Fibroblast of villous mesenchyme (primary cell): Measurements from ENCODE around the gene CPN1. TPM values are rescaled to one million over a fixed set of nuclear protein-coding genes. Genes with fewer than 3 reads are reported as not detected.

Experiments
- DNase-seq: peaks from one replicate; pipeline ENCODE4 v3.0.0-alpha.2; 2010; ENCODE audit warnings: low read depth
- H3K4me3 ChIP-seq: 2 replicates; pipeline ENCODE4 v1.5.1; 2011; ENCODE audit warnings: low read depth, mild to moderate bottlenecking, low read length
- total RNA-seq: library from RNA; depleted of rRNA; stranded (reverse); fragments of >200 nt; gene quantifications from 2 replicates; pipeline ENCODE4 v1.2.3, GENCODE V29; 2012
- TF ChIP-seq, protein P1 (sequence below): IDR thresholded peaks from 2 replicates; pipeline ENCODE4 v1.5.1; 2012; ENCODE audit warnings: low read depth, mild to moderate bottlenecking, low read length; ENCODE audit not compliant: insufficient read depth

Gene CPN1
- total RNA-seq, 1 donor: not detected

DNA sequence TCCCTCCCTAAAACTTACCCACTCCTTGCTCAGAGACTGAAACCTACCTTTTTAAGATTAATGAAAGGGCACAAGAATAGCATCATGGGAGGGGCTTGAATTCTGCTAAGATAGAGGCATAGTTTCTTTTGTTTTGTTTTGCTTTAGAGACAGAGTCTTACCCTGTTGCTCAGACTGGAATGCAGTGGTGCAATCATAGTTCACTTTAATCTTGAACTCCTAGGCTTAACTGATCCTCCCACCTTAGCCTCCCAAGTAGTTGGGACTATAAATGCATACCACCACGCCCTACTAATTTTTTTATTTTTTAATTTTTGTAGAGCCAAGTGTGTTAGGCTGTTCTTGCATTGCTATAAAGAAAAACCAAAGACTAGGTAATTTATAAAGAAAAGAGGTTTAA, 54.3 kb downstream of the CPN1 start:
- TF ChIP-seq, protein P1, sequence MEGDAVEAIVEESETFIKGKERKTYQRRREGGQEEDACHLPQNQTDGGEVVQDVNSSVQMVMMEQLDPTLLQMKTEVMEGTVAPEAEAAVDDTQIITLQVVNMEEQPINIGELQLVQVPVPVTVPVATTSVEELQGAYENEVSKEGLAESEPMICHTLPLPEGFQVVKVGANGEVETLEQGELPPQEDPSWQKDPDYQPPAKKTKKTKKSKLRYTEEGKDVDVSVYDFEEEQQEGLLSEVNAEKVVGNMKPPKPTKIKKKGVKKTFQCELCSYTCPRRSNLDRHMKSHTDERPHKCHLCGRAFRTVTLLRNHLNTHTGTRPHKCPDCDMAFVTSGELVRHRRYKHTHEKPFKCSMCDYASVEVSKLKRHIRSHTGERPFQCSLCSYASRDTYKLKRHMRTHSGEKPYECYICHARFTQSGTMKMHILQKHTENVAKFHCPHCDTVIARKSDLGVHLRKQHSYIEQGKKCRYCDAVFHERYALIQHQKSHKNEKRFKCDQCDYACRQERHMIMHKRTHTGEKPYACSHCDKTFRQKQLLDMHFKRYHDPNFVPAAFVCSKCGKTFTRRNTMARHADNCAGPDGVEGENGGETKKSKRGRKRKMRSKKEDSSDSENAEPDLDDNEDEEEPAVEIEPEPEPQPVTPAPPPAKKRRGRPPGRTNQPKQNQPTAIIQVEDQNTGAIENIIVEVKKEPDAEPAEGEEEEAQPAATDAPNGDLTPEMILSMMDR: no peak
- H3K4me3 ChIP-seq: no peak overlapping the region
- no peak for DNase-seq

DNA sequence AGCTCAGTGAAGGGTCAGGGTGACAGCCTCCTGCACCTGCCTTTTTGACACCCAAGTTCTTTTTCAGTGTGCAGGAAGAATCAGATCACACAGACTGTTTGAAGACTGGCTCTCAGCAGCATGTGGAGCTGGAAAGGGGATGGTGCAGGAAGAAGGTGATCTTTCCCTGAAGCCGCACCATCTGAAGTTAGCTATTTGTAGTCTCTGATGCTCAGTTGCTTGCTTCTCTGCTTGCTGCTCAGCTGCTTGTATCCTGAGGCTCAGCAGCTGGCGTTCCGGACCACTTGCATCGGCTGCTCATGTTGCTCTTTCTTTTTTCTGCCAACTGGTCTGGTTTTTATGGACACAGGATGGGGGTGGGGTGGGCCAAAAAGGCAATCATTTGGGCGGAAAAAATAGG, 56.1 kb downstream of the CPN1 start:
- H3K4me3 ChIP-seq: no peak overlapping the region
- TF ChIP-seq, protein P1: no peak
- DNase-seq: no peak

DNA sequence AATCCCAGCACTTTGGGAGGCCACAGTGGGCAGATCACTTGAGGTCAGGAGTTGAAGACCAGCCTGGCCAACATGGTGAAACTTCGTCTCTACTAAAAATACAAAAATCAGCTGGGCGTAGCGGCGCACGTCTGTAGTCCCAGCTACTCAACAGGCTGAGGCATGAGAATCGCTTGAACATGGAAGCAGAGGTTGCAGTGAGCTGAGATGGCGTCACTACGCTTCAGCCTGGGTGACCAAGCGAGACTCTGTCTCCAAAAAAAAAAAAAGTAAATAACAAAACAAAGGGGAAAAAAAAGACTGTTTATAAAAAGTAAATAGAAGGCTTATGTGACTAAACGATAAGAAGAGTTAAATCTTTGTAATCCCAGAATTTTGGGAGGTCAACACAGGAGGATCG, 56.9 kb downstream of the CPN1 start:
- TF ChIP-seq, protein P1: no peak
- DNase-seq: no peak
- no peak overlapping the region for H3K4me3 ChIP-seq

DNA sequence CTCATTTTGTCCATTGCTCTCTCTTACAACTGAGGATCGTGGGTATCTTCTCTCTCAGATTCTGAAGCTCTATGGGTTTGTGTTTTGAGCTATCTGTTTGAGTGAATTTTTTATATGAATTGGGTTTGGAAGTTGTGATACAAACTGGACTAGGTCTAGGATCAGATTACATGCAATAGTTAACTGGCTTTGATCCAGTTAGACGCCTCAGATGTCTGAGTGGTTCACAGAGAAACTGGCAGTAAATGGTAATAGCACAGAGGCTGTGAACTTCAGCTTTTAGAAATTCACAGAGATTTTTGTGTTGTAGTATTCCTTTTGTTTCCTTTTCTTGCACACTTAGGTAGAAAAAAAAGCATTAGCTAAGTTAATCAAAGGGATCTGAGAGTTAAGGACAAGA, 59.3 kb downstream of the CPN1 start:
- H3K4me3 ChIP-seq: no peak overlapping the region
- no peak for DNase-seq
- TF ChIP-seq, protein P1: no peak

DNA sequence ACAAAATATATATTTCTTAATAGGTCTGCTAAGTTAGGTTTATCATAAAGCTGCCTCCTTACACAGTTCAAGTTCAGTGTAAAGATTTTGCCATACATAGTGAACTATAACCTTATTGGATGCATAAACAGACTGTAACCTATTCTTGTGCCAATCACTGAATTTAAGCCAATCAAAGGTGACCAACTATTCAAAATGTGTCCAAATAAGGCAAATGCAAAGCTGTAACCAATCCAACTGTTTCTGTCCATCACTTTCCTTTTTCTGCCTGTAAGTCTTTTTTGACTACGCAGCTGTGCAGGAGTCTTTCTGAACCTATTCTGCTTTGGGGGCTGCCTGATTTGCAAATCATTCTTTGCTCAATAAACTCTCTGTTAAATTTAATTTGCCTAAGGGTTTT, 60.3 kb downstream of the CPN1 start:
- DNase-seq: no peak
- TF ChIP-seq, protein P1: no peak
- H3K4me3 ChIP-seq: no peak overlapping the region

DNA sequence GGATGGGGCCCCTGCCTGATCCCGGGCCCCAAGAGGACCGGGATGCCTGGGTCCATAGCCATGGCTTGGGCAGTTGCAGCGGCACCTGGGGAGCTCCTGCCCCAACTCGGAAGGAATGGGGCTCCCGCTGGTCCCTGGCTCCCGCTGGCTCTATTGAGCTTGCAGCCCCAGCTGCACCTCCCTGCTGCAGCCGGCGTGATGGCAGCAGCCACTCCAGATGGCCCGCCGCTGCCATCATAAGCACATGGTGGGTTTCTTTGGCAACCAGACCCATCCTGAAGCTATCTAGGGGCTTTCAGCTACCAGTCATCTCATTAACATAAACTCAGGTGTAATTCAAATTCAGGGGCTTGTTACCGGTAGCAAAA, 60.8 kb downstream of the CPN1 start:
- TF ChIP-seq, protein P1: no peak
- no peak for DNase-seq
- no peak overlapping the region for H3K4me3 ChIP-seq

DNA sequence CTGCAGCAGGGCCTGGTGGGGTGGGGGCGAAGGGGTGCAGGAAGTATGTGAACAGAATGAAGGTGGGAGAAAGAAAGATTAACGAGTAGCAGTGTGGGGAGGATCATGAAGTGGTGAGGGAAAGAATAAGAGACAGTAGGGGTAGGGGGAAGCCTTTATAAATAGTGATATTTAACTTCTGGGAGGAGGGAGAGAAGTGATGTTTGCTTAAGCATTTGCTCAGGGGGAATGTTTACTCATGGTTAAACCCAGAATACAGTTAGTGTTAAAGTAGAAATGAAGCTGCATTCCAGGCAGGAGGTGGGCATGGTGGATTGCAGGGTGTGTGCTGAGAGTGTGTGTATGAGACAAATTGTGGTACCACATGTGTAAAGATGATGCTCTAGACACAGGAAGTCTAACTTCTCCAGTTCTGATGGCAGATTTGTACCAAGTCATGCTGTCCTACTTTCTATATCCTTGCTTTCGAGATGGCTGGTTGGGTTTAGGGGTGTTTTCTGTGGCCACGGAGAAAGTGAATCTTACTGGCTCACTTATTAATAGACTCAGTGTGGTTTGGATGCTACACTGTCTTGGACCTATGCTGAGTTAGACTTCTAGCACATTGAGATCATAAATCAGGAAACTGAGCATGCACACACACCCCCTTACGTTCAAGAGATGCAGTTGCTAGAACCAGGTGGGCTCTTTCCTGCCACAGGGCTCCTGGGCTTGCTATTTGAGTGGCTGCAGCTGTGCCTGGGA, 61.4 kb downstream of the CPN1 start:
- no peak overlapping the region for H3K4me3 ChIP-seq
- DNase-seq: no peak
- TF ChIP-seq, protein P1: no peak
